Kidney epithelial cell (primary cell): ENCODE data around the gene CAPN9. TPM values are rescaled to one million over a fixed set of nuclear protein-coding genes. Genes with fewer than 3 reads are reported as not detected.

Source experiments
- DNase-seq: peaks from one replicate; pipeline ENCODE4 v3.0.0-alpha.2; 2010; ENCODE audit warnings: low read depth
- H3K27me3 ChIP-seq: 2 replicates; pipeline ENCODE4 v1.6.0; 2011; ENCODE audit warnings: low read length; ENCODE audit not compliant: control insufficient read depth, insufficient read depth
- H3K36me3 ChIP-seq: 2 replicates; pipeline ENCODE4 v1.5.1; 2011; ENCODE audit warnings: low read length; ENCODE audit not compliant: control insufficient read depth, insufficient read depth
- H3K4me3 ChIP-seq: 2 replicates; pipeline ENCODE4 v1.5.1; 2011; ENCODE audit warnings: low read depth, mild to moderate bottlenecking, control low read depth, low read length
- total RNA-seq: library from RNA; depleted of rRNA; stranded (reverse); fragments of >200 nt; gene quantifications from 2 replicates; pipeline ENCODE4 v1.2.3, GENCODE V29; 2015
- TF ChIP-seq, protein P1 (sequence below): IDR thresholded peaks from 2 replicates; pipeline ENCODE4 v1.5.1; 2011; ENCODE audit warnings: mild to moderate bottlenecking, moderate library complexity, low read length, control low read depth, inconsistent platforms; ENCODE audit not compliant: insufficient read depth, poor library complexity, severe bottlenecking

Gene CAPN9
- total RNA-seq, 1 donor from 2014 or later: 0.04 TPM

DNA sequence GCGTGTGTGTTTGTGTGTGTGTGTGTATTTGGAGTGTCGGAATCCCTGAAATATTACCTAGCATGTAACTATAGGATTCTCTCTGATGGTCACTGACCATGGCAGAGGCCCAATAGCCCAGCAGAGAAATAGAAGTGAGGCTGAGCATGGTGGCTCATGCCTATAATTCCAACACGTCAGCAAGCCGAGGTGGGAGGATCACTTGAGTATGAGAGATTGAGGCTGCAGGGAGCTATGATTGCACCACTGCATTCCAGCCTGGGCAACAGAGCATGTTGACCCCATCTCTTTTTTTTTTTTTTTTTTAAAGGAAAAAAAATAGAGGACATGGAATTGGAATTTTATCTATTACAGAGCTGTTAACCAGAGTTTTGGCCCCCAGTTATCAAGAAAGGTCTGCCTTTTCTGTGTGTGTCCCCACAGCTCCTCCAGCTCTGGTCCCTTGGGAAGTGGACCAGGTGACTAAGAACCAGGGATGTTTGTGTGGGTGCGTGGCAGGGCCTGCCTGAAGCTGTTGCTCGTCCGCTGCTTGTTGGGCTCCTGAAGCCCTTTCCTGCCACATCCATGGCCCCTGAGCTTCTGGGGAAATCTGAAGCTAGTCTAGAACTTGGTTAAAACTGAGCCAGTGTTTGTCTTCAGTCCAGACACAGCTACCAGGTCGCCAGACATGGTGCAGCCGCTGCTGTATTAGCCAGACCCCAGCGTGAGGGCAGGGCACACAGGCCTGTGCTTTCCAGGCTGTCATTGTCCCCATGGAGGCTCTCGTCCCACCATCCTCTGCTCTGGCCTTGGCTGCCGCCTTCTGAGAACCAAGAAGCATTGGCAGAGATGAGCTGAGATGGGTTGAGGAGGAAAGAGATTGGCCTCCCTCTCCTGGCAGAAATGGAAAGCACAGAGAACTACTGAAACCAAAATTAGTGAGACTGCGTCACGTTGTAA lies 25.5 kb downstream of the CAPN9 start:
- H3K36me3 ChIP-seq: no peaks in the 10 kb centered on the region
- peaks cover 3% of the 10 kb centered on the region for H3K27me3 ChIP-seq
- peak; percentile 41 for DNase-seq
- TF ChIP-seq, protein P1, sequence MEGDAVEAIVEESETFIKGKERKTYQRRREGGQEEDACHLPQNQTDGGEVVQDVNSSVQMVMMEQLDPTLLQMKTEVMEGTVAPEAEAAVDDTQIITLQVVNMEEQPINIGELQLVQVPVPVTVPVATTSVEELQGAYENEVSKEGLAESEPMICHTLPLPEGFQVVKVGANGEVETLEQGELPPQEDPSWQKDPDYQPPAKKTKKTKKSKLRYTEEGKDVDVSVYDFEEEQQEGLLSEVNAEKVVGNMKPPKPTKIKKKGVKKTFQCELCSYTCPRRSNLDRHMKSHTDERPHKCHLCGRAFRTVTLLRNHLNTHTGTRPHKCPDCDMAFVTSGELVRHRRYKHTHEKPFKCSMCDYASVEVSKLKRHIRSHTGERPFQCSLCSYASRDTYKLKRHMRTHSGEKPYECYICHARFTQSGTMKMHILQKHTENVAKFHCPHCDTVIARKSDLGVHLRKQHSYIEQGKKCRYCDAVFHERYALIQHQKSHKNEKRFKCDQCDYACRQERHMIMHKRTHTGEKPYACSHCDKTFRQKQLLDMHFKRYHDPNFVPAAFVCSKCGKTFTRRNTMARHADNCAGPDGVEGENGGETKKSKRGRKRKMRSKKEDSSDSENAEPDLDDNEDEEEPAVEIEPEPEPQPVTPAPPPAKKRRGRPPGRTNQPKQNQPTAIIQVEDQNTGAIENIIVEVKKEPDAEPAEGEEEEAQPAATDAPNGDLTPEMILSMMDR: peak; percentile 64
- H3K4me3 ChIP-seq: no peak overlapping the region

- no peak overlapping the region for H3K4me3 ChIP-seq
- H3K27me3 ChIP-seq: peaks cover 3% of the 10 kb centered on the region
- DNase-seq: no peak
- TF ChIP-seq, protein P1: no peak
- H3K36me3 ChIP-seq: no peaks in the 10 kb centered on the region
Observed at GRCh38 chr1:230773396-230774033, 26.3 kb downstream of the CAPN9 start.

- TF ChIP-seq, protein P1: no peak
- no peak overlapping the region for H3K4me3 ChIP-seq
- H3K36me3 ChIP-seq: no peaks in the 10 kb centered on the region
- DNase-seq: no peak
- peaks cover 3% of the 10 kb centered on the region for H3K27me3 ChIP-seq
Observed at GRCh38 chr1:230778916-230779590, 31.9 kb downstream of the CAPN9 start.

GRCh38 chr1:230781131-230781530 lies 33.9 kb downstream of the CAPN9 start:
- DNase-seq: no peak
- Histone ChIP-seq H3K27me3 (peaks cover 3% of the 10 kb centered on the region), H3K4me3 (no peak overlapping the region), H3K36me3 (no peaks in the 10 kb centered on the region)
- TF ChIP-seq, protein P1: no peak

- DNase-seq: no peak
Observed at GRCh38 chr1:230781594-230781993, 34.4 kb downstream of the CAPN9 start.

More at GRCh38 chr1:230781594-230781993, 34.4 kb downstream of the CAPN9 start:
- Histone ChIP-seq H3K4me3 (no peak overlapping the region), H3K27me3 (peaks cover 3% of the 10 kb centered on the region), H3K36me3 (no peaks in the 10 kb centered on the region)
- TF ChIP-seq, protein P1: no peak
